H1 (cell line): ENCODE results near the gene HRH2. TPM values are rescaled to one million over a fixed set of nuclear protein-coding genes. Genes with fewer than 3 reads are reported as not detected.

ENCODE experiments used
- CTCF ChIA-PET: fragments of 300-600 bp; sonication (Branson Sonifier 250); formaldehyde crosslinking; loops from one replicate; lab custom pipeline; 2021; ENCODE audit not compliant: partially characterized antibody; lab: Charles Lee
- POLR2A ChIA-PET: fragments of 300-600 bp; sonication (Branson Sonifier 250); formaldehyde crosslinking; loops from one replicate; lab custom pipeline; 2021; ENCODE audit warnings: inconsistent platforms; ENCODE audit not compliant: partially characterized antibody; lab: Charles Lee
- DNase-seq, 2 experiments: peaks; one replicate each; pipeline versions ENCODE4 v3.0.0 to v3.0.0-alpha.2; 2010 to 2022; ENCODE audit warnings: low spot score in 2 of 2, low read depth in 1 of 2, mixed read lengths in 1 of 2
- FAIRE-seq: peaks from 2 replicates; lab custom pipeline; 2011; peaks lifted over from hg19 to GRCh38; lab: Jason Lieb, UNC
- H2AFZ ChIP-seq: 2 replicates; pipeline ENCODE4 v1.8.1; 2012; ENCODE audit warnings: low read length, inconsistent platforms
- H2AK5ac ChIP-seq: 2 replicates; pipeline ENCODE4 v1.6.1; 2013; ENCODE audit warnings: low read depth, low read length
- H2BK120ac ChIP-seq: replicated peaks from 2 replicates; pipeline ENCODE3; 2013; ENCODE audit warnings: low read depth, low read length, inconsistent platforms
- H2BK12ac ChIP-seq: 2 replicates; pipeline ENCODE4 v1.6.1; 2013; ENCODE audit warnings: low read depth, low read length
- H2BK15ac ChIP-seq: 2 replicates; pipeline ENCODE4 v1.6.1; 2013; ENCODE audit warnings: low read length
- H2BK20ac ChIP-seq: 2 replicates; pipeline ENCODE4 v1.6.1; 2013; ENCODE audit warnings: low read length
- H2BK5ac ChIP-seq: 2 replicates; pipeline ENCODE4 v1.6.1; 2013; ENCODE audit warnings: low read depth, low read length
- H3K14ac ChIP-seq: 2 replicates; pipeline ENCODE4 v1.6.1; 2013; ENCODE audit warnings: inconsistent platforms; ENCODE audit not compliant: insufficient read length
- H3K18ac ChIP-seq: 2 replicates; pipeline ENCODE4 v1.6.1; 2013; ENCODE audit warnings: low read length; ENCODE audit errors: extremely low read depth
- H3K23ac ChIP-seq: 2 replicates; pipeline ENCODE4 v1.6.1; 2013; ENCODE audit warnings: inconsistent platforms; ENCODE audit not compliant: insufficient read length
- H3K23me2 ChIP-seq: 2 replicates; pipeline ENCODE4 v1.6.1; 2013; ENCODE audit warnings: low read depth, low read length
- H3K27ac ChIP-seq: 2 replicates; pipeline ENCODE4 v1.6.1; 2011; ENCODE audit warnings: low read depth, low read length, inconsistent platforms
- H3K27me3 ChIP-seq, 4 experiments: replicated peaks in 1 of 4; 1 replicate in 1 of 4; 2 replicates in 3 of 4; pipeline versions ENCODE4 v1.6.1 to v1.8.1; 2011 to 2013; ENCODE audit warnings: low read length in 3 of 4, mild to moderate bottlenecking in 3 of 4, inconsistent platforms in 2 of 4, mixed read lengths in 2 of 4, moderate library complexity in 1 of 4; ENCODE audit not compliant: control insufficient read depth in 3 of 4, insufficient read depth in 3 of 4; ENCODE audit errors: extremely low read depth in 1 of 4
- H3K36me3 ChIP-seq, 4 experiments: 2 replicates each; pipeline versions ENCODE4 v1.6.1 to v1.8.1; 2011 to 2013; ENCODE audit warnings: mild to moderate bottlenecking in 4 of 4, low read length in 3 of 4, moderate library complexity in 2 of 4, control low read depth in 1 of 4, inconsistent platforms in 1 of 4; ENCODE audit not compliant: insufficient read depth in 4 of 4, control insufficient read depth in 2 of 4
- H3K4ac ChIP-seq: replicated peaks from 2 replicates; pipeline ENCODE3; 2013; ENCODE audit warnings: low read length, low read depth, mixed read lengths, inconsistent platforms; ENCODE audit not compliant: insufficient read length
- H3K4me1 ChIP-seq, 4 experiments: replicated peaks in 1 of 4; 1 replicate in 1 of 4; 2 replicates in 3 of 4; pipeline versions ENCODE4 v1.6.1 to v1.8.1; 2011 to 2013; ENCODE audit warnings: low read length in 3 of 4, inconsistent platforms in 2 of 4, mixed read lengths in 1 of 4; ENCODE audit not compliant: insufficient read depth in 4 of 4, control insufficient read depth in 3 of 4
- H3K4me2 ChIP-seq, 2 experiments: 2 replicates each; pipeline versions ENCODE4 v1.6.1 to v1.8.1; 2011 to 2013; ENCODE audit warnings: low read depth in 2 of 2, low read length in 2 of 2, control low read depth in 1 of 2, inconsistent platforms in 1 of 2, mild to moderate bottlenecking in 1 of 2; ENCODE audit not compliant: insufficient read depth in 1 of 2
- H3K4me3 ChIP-seq, 4 experiments: fragments of 200-600, 300-600 bp in 1 of 4; sonication (generic), shearing (Covaris generic), sonication (Bioruptor Twin) in 1 of 4; 2 replicates each; pipeline versions ENCODE4 v1.5.1 to v1.8.1; 2011 to 2016; ENCODE audit warnings: low read length in 4 of 4, low read depth in 3 of 4, control low read depth in 2 of 4, inconsistent platforms in 2 of 4, mild to moderate bottlenecking in 2 of 4, mixed read lengths in 1 of 4, moderate library complexity in 1 of 4; ENCODE audit not compliant: insufficient read depth in 2 of 4; ENCODE audit errors: extremely low read depth in 1 of 4
- H3K56ac ChIP-seq: replicated peaks from 2 replicates; pipeline ENCODE3; 2013; ENCODE audit warnings: low read depth, mild to moderate bottlenecking, mixed read lengths, low read length, inconsistent platforms; ENCODE audit not compliant: insufficient read length
- H3K79me1 ChIP-seq: 2 replicates; pipeline ENCODE4 v1.6.1; 2013; ENCODE audit warnings: low read depth, low read length, control low read depth
- H3K79me2 ChIP-seq, 2 experiments: 2 replicates each; pipeline versions ENCODE4 v1.6.1 to v1.8.1; 2012 to 2013; ENCODE audit warnings: low read length in 2 of 2, mild to moderate bottlenecking in 2 of 2, inconsistent platforms in 1 of 2; ENCODE audit not compliant: insufficient read depth in 2 of 2, control insufficient read depth in 1 of 2
- H3K9ac ChIP-seq, 4 experiments: replicated peaks in 1 of 4; 1 replicate in 1 of 4; 2 replicates in 3 of 4; pipeline versions ENCODE4 v1.6.1 to v1.8.1; 2011 to 2013; ENCODE audit warnings: low read depth in 3 of 4, low read length in 3 of 4, control low read depth in 2 of 4, mild to moderate bottlenecking in 2 of 4, moderate library complexity in 2 of 4, inconsistent platforms in 1 of 4; ENCODE audit errors: extremely low read depth in 1 of 4
- H3K9me3 ChIP-seq, 2 experiments: 2 replicates each; pipeline versions ENCODE4 v1.6.1 to v1.8.1; 2012 to 2013; ENCODE audit warnings: mild to moderate bottlenecking in 2 of 2, moderate library complexity in 2 of 2, control low read depth in 1 of 2, inconsistent platforms in 1 of 2, low read depth in 1 of 2, low read length in 1 of 2, mixed read lengths in 1 of 2; ENCODE audit not compliant: insufficient read depth in 2 of 2
- H4K20me1 ChIP-seq, 2 experiments: replicated peaks in 1 of 2; 2 replicates each; pipeline versions ENCODE3 to v1.8.1; 2011 to 2013; ENCODE audit warnings: inconsistent platforms in 2 of 2, low read length in 2 of 2, mild to moderate bottlenecking in 1 of 2; ENCODE audit not compliant: insufficient read depth in 2 of 2, control insufficient read depth in 1 of 2
- H4K5ac ChIP-seq: 2 replicates; pipeline ENCODE4 v1.6.1; 2013; ENCODE audit warnings: low read length, low read depth, mixed read lengths, inconsistent platforms; ENCODE audit not compliant: insufficient read length
- H4K8ac ChIP-seq: 2 replicates; pipeline ENCODE4 v1.8.0; 2013; ENCODE audit warnings: mild to moderate bottlenecking, moderate library complexity, low read length, inconsistent platforms; ENCODE audit not compliant: insufficient read depth; ENCODE audit errors: extremely low read depth
- H4K91ac ChIP-seq: replicated peaks from 2 replicates; pipeline ENCODE3; 2013; ENCODE audit warnings: low read length, mixed read lengths, inconsistent platforms; ENCODE audit not compliant: insufficient read length
- RAD21 ChIP-seq, 2 experiments: IDR thresholded peaks in 1 of 2; conservative IDR thresholded peaks in 1 of 2; 2 replicates each; pipeline ENCODE4 v1.6.1; 2011; ENCODE audit warnings: low read depth in 2 of 2, low read length in 2 of 2, improper control_type of control experiment in 1 of 2, inconsistent platforms in 1 of 2, mild to moderate bottlenecking in 1 of 2, moderate library complexity in 1 of 2
- WGBS, 2 experiments: shearing (Covaris generic) in 1 of 2; methylation state at CpG; one replicate each; pipeline versions ENCODE4 v1.1.6 to v1.1.7; 2013 to 2015; ENCODE audit warnings: low lambda C conversion rate in 2 of 2, mixed read lengths in 2 of 2, inconsistent platforms in 1 of 2, low coverage in 1 of 2, missing lambda C conversion rate in 1 of 2; ENCODE audit not compliant: insufficient replicate concordance in 2 of 2, insufficient coverage in 1 of 2, insufficient read length in 1 of 2; ENCODE audit errors: extremely low coverage in 1 of 2, missing lambda C conversion rate in 1 of 2; 5-methylcytosine and 5-hydroxymethylcytosine counted together
- polyA plus RNA-seq, 7 experiments: library from polyadenylated mRNA; depleted of rRNA in 3 of 7; stranded (reverse) in 5 of 7; unstranded in 2 of 7; fragments of >200 nt in 5 of 7; fragments of 200-250 nt in 2 of 7; gene quantifications; 1 replicate in 5 of 7; 2 replicates in 1 of 7; 4 replicates in 1 of 7; pipeline versions ENCODE4 v1.2.1 to v1.2.3, GENCODE V29; 2011 to 2013; ENCODE audit warnings: missing spikeins in 2 of 7, mixed read lengths in 2 of 7
- total RNA-seq: library from RNA; stranded (reverse); fragmentation: NEBNext Ultra II Directional; extraction: Animal tissue kit (Norgen Biotek cat#: 25700); gene quantifications from 2 replicates; pipeline ENCODE4 v1.2.1, GENCODE V29; 2021

The HRH2 gene
- total and polyA plus RNA-seq, 2 of the 8 experiments (the other 6 are each of a cell fraction or from before 2014, with no cell fraction given) = 7.8 to 8.1 TPM

- Histone ChIP-seq H3K27ac (no peak overlapping the region), H2BK120ac (no peak overlapping the region), H3K14ac (no peak overlapping the region), H4K91ac (no peak overlapping the region), H3K4me2 (no peak overlapping the region), H4K20me1 (no peaks in the 10 kb centered on the region), H3K9ac (no peak overlapping the region), H3K23me2 (no peaks in the 10 kb centered on the region), H3K9me3 (no peaks in the 10 kb centered on the region), H3K79me2 (no peaks in the 10 kb centered on the region), H3K18ac (no peak overlapping the region), H2AK5ac (no peak overlapping the region), H3K36me3 (no peaks in the 10 kb centered on the region), H3K4me3 (no peak overlapping the region), H4K8ac (no peak overlapping the region), H3K27me3 (no peaks in the 10 kb centered on the region; a peak in 1 of 7 replicates), H4K5ac (no peak overlapping the region), H2AFZ (no peak overlapping the region), H2BK5ac (no peak overlapping the region), H2BK15ac (no peak overlapping the region), H3K56ac (no peak overlapping the region), H3K23ac (no peak overlapping the region), H2BK20ac (no peak overlapping the region), H3K4ac (no peak overlapping the region), H3K4me1 (peaks cover 0 to 10% (median 4%) of the 10 kb centered on the region in 4 experiments; a peak in 5 of 7 replicates), H2BK12ac (no peak overlapping the region), H3K79me1 (no peaks in the 10 kb centered on the region)
- DNase-seq (no peak), FAIRE-seq (no peak)
- POLR2A ChIA-PET = interaction anchor here (0.6 kb wide), 1 partner anchor 73 kb away, joined by 3 read pairs; no protein-coding TSS in a partner anchor
- 93% methylated on average over 5 of the region's 5 CpGs; no CpG with 5 or more reads in 1 of the 2 experiments for WGBS, 2 experiments
- CTCF ChIA-PET = interaction anchor here (0.6 to 3.5 kb wide), 30 partner anchors 9 to 234 kb away, joined by 3 to 32 read pairs (median 4); no protein-coding TSS in a partner anchor
- peak; percentile 4 to 41; a peak in 2 of 4 replicates for TF ChIP-seq RAD21 (IDR thresholded peaks at IDR 0.05 in 1 of 2, conservative IDR thresholded peaks at IDR 0.05 in 1 of 2; ENCODE audit: low read depth in 2 of 2, low read length in 2 of 2)
These were observed 43.1 kb downstream of the HRH2 start for GRCh38 chr5:175700991-175701390.
